ENCODE measurements around the gene ARHGAP10.
"Not testable (repeated sequence)": the region's sequence is repeated elsewhere in the genome, so short reads cannot be mapped to it uniquely, and the experiment has no call there.

Gene ARHGAP10

DNA sequence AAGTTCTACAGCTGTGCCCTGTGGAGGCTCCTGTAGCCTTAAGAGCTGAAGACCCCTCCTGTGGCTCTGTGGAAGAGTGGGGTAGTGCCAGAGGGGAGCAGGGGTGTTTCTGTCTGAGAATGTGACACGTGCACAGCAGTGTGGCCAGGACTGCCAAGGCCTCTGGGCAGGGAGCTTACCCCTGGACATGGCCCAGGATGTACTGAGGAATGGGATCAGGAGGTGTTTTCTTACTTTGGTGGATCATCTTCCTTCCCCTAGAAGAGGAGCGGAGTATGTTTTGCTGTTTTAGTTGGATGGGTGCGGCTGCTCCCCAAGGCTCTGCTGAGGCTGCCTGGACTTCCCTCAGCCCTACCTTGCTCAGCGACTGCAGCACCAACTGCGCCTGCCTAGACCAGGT, 342.6 kb downstream of the ARHGAP10 start:
- no peak for DNase-seq

DNA sequence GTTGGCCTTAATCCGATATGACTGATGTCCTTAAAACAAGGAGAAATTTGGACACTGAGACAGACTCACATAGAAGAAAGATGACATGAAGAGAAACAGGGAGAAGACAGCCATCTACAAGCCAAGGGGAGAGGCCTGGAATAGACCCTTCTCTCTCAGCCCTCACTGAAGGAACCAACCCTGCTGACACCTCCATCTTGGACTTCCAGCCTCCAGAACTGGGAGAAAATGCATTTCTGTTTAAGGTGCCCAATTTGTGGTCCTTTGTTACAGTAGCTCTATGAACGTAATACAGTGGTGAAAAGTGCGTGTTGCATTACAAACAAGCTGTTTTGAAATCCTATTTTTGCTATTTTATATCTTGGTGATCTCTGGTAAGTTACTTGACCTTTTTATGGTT, 343.6 kb downstream of the ARHGAP10 start:
- no peak for DNase-seq

DNA sequence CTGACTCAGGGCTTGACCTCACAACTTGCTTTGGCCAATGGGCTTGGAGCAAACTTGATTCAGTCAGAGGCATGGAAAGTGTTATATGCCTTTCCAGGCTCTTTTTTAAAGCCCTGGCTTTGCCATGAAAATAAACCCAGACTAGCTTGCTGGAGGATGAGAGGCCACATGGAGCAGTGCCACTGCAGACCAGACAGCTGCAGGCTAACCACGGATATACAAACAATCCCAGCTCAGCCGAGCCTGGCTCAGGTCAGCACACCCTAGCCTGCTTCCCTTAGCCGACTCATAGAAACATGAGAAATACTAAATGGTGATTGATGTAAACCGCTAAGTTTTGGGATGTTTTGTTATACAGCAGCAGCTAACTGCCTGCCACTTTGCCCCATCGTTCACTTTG, 345.1 kb downstream of the ARHGAP10 start:
- no peak for DNase-seq

DNA sequence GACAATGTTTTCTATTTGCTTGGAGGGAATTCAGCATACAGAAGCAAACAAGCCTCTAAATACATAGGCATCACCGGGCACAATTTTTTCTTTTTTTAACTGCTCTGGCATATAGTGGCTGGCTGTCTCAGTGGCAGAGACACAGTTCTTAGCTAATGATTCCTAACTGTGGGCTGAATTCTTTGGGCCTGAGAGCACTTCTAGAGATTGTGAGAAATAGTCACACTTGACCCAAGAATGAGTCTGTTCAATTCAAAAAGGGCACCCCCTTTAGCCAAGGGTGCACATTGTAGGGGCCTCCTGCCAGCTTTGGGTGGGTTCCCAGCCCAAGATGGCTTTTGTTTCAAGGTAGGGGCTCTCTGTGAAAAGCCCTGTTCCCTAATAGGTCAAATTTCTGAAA, 345.7 kb downstream of the ARHGAP10 start:
- no peak for DNase-seq

DNA sequence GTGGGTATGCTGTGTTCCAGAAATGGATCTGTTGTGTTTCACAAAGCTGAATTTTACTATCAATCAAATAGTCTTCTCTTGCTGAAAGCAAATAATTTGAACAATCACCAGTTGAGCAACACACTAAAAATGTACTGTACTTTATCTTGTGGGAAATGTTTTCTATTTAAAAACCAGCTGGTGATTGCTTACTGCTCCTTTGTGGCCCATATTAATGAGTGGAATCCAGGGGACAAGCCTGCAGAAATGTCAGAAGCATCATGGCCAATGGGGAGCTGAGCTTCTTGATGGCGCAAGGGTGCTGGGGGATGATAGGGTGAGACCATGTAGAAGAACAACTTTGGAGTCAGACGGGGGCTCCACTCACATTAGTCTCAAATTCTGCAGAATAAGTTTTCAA, 346.2 kb downstream of the ARHGAP10 start:
- DNase-seq: no peak

DNA sequence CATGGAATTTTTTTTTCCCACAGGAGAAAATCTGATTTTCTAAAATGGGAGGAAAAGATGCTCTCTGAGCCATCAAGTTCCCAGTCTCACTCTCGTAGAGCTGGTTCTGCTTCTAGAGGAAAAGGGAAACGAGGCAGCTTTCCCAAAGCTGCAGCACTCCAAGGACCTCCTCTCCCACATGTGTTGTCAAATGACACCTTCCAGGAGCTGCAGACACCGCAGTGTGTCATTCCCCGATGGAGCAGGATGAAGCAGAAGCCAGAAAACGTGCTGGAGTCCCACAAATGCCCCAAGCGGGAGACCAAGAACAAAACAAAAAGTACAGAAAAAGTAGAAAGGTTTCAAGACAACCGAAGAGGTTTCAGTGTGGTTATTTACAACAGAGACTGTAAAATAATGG, 348.1 kb downstream of the ARHGAP10 start:
- DNase-seq: no peak

DNA sequence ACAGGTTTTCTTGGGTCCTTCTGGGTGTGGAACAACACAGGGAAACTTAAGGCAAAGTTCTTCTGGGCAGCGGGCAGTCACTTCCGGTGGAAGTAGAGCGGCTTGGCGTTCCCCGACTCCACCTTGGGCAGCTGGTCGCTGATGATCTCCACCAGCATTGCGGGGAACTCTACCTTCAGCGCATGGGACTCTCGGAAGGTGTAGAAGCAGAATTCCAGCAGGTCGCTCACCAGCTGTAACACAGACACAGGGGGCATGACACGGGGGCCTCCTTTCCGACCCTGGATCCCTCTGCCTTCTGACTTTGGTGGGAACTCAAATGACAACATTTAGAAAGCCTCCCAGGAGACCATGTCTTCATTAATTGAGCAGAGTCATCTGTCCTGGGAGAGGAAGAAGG, 349.4 kb downstream of the ARHGAP10 start:
- DNase-seq: no peak

DNA sequence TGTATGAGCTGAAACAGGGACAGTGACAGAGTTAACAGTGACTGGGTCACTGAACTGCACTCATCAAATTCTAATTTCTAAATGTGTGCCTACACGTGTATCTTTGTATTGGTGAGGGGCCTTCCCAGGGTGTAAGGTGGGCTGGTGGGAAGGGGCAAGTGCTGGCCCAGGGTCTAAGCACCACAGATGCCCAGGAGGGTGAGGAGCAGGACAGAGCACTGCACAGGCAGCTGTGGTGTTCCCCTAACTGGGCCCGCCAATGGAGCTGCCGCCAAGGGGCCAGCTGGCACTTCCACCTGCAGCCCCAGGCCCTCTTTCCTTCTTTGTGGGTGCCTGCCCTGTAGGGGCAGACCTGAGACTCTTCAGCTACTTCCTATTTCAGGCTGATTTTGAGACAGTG, 349.9 kb downstream of the ARHGAP10 start:
- DNase-seq: no peak

DNA sequence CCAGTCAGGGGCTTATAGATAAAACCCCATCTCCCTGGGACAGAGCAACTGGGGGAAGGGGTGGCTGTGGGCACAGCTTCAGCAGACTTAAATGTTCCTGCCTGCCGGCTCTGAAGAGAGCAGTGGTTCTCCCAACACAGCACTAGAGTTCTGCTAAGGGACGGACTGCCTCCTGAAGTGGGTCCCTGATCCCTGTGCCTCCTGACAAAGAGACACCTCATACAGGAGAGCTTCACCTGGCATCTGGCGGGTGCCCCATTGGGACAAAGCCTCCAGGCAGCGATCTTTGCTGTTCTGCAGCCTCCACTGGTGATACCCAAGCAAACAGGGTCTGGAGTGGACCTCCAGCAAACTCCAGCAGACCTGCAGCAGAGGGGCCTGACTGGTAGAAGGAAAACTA, 351.2 kb downstream of the ARHGAP10 start:
- DNase-seq: not testable (repeated sequence)

DNA sequence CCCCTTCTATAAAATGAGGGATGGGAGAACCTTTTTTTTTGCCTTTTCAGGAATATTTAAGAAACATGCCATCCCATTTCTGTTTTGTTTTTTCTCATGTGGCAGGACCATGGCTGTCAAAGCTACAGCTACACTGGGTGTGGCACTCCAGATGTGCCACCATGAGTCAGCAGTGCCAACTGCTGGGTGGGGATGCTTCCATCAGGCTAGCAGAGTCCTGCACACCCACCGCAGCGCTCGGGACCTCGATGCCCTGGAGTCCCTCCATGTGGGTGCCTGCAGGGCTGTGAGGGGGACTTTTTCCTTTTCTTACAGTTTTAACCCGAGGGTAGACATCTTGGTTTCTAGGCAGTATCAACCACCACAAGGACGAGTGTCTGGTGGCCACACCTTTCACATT, 357.7 kb downstream of the ARHGAP10 start:
- DNase-seq: no peak

DNA sequence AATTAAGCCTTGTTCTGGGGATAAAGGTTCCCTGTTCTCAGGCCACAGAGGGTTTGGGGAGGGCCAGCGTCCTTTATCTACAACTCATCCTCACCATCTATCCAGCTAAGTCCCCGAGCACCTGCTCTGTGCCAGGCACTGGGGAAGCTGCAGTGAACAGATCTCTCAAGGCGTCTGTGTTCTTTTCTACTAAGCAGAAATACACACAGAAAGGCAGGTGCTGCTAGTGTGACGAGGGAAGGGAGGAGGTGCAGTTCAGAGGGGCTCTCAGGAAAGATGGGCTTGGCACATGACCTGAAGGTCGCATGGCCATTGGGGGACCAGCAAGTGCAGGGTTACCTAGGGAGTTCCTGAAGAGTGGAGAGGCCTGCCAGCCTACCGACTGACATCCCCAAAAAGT, 358.1 kb downstream of the ARHGAP10 start:
- DNase-seq: no peak

DNA sequence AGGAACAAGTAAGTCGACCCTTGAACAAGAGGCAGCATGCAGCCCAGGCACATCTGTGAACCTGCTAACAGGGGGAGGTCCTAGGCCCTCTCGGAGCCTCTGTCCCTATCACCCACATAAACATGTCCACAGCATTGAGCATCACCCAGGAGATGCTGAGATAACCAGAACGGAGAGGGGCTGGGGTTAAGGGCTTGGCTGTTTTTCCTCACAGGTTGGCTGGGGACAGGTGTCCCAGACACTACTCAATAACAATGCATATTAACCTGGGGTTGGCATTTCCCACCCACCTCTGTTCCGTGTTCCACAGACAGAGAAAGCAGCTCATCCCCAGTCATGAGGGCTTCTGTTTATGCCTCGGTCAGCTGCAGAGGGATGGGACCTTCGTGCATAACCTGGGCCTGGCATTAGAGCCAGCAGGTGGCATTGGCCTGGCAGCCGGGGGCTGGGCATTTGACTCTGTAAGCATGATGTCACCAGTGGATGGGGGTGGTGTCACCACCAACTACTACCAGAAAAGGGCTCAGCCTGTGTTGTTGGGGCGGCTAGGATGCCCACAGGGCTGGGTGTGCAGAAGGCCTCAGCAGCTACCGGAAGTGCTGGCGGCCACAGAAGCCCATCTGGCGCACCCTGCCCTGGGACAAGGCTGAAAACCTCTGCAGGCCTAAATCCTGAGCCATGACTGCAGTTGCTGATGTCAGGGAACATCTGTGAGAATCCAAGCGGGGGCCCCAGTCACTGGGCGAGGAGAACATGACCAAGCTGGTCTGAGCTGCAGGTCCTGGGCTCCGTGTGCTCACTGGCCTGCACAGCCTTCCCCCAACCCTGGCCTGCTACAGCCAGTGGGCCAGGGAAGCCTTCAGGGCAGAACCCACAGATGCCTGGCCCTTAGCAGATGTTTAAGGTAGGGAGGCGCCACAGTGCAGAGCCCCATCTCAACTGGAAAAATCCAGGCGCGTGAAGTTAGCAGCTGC, 358.9 kb downstream of the ARHGAP10 start:
- no peak for DNase-seq

DNA sequence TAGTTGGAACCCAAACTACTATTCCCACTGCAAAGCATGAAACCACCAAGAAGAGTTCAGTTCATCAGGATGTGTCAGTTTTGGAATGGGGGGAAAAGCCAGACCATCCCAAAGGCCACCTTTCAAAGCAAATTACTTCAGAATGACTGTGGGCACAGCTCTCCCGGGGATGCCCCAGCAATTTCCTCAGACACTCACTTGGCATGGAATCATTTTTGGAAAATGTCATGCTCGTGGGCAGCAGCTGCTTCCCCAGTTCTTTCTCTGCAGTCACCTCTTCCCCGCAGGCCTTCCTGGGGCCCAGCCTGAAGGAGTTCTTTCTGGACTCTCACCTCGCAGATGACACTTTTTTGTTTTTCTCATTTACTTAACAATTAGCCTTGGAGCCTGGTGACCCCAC, 360.0 kb downstream of the ARHGAP10 start:
- DNase-seq: no peak

DNA sequence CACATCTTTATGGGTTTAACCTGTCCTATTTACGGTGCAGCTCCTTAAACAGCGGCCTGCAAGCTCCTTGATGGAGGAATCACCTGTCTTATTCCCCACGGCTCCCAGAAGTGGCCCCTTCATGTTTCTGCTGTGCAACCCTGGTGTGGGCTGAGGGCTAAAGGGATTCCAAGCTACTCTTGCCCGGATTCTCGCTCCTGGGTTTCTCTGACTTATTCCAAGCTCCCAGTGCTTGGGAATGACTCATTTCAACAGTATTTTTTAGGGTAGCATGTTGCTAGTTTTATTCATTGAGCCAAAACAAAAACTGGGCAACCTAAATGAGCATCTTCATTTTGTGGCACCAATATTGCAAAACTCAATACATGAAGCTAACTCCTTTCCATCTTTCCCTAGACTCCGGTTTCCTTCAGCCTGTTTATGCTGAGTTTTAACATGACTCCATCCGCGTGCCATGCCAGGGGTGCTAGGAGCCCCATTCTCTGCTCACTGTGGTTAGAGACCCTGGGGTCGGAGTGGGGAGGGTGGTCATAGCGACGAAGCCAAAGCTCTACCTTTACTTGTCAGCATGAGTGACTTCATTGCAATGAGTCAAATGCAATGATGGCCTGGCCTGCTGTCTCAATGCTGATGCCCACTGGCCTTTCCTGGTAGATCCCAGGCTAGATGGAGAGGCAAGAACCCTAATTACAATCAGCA, 360.6 kb downstream of the ARHGAP10 start:
- DNase-seq: no peak

DNA sequence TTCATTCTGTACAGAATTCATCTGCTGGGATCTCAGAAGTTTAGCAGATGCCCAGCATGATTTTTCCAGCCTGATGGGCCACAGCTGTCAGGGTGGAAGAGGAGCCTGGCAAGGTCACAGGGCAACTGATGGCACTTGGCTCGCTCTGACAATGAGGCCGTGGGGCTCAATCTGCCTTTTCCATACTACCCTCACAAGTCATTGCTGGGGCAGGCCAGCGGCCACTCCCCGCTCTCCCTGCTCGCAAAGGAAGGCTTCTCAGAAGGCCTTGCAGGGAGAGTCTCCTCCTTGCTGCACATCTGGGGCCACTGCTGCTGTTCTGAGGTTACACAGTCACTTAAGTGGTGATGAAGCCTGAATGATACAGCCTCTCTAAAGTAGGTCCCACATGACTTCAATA, 361.2 kb downstream of the ARHGAP10 start:
- no peak for DNase-seq

DNA sequence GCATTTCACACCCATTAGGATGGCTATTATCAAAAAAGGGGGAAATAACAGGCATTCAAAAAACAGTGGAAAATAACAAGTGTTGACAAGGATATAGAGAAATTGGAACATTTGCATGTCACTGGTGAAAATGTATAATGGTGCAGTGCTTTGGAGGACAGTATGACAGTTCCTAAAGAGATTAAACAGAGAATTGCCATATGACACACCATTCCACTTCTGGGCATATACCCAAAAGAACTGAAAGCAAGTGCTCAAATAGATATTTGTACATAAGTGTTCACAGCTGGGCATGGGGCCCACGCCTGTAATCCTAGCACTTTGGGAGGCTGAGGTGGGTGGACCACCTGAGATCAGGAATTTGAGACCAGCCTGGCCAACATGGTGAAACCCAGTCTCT, 362.3 kb downstream of the ARHGAP10 start:
- DNase-seq: no peak

DNA sequence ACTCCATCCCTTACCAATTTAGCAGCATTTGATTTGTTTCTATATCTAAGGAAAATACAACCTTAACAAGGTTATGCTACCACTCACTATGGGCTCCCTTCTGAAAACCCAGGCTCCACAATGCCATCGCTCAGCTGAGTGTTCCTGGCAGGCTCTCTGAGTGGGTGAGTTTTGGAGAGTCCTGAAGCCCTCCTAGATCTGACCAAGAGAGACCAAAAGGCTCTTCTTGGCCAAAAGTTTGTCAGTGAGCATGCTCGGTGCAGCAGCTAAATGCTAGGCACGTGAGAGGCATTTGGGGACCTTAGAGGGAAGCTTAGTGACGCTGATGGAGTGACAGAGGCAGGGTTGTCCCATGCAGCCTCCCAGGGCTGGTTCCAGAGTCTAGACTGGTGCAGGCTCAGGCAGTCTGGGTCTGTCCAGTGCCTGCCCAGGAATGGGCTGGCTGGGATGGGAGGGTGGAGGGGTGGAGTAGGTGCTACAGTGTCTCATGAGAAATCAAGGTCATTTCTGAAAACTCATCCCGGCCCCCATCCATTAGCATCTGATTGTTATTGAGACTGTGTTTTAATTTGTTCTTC, 363.5 kb downstream of the ARHGAP10 start:
- DNase-seq: no peak

DNA sequence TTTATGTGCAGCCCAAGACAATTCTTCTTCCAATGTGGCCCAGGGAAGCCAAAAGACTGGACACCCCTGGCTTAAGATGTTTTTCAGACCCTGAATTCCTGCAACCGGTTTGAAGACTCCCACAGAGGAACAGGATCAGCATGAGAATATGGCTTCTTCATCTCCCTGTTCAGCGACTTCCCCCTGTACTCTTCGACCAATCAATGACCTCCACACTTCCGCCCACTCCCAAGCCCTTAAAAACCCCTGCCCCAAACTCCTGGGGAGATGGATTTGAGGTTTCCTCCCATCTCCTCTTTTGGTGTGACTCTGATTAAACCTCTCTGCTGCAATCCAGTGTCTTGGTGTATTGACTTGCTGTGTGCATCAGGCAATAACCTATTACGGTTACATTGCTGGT, 365.9 kb downstream of the ARHGAP10 start:
- DNase-seq: no peak

DNA sequence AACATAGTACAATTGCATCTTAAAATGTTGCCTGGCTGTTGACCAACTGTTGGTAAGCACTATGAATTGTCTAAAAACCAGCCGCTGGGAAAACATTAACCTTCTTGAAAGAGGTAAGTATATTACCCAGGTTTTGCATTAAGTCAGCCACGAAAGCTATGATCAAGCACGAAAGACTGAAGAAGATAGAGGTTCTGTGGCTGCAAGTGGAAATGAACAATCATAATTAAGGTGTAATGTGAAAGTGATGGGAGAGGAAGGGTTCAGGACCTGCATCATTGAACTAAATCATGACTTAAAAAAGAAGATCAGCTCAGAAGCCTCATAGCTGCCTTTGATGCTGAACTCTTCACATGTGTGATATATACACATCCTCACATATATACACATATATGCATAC, 369.3 kb downstream of the ARHGAP10 start:
- DNase-seq: no peak

DNA sequence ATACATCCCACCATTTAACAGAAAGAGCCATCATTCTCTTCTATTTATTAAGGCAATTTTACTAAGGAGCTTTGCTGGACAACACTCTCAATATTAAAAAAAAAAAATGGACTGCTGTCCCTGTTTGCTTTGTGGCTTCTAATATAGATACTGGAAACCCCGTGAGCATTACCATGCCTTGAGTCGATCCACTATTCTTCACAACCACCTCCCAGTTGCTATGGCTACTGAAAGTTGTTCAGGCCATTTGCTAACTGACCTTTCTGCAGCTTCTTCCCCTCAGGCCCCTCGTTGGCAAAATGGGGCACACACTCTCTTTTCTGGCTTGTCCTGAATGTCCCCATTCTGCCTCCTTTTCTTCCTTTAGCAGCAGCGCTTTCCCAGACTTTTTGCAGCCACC, 369.9 kb downstream of the ARHGAP10 start:
- DNase-seq: no peak

DNA sequence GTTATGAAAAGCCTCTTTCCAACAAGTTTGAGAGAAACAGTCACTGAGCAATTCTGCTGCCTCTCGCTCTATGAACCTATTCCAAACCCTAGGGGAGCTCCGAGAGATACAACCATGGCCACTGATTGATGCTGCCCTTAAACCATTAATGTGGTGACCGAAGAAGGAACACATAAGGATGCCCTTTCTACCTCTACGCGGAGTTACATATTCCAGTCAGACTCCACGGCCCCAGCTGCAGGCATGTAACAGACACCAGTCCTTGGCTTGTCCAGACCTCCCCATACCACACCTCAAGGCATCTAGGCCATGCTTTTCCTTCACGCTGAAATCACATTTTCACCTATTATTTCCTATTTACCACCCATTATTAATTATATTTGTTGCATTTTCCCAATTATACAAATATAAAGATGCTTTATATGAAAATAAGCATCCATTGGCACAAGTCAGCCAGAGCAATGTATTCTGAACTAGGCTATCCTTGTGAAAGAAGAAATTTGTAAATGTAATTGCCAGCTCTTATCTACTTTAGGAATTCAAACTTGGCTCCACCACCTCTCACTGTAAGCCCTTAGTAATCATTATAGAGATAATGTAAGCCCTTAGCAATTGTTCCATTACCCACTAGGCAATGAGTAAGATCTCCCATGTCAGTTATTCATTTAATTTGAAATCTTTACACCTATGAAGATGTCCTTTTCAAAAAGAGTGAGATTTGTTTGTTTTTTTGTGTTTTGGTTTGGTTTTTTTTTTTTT, 371.9 kb downstream of the ARHGAP10 start:
- no peak for DNase-seq

DNA sequence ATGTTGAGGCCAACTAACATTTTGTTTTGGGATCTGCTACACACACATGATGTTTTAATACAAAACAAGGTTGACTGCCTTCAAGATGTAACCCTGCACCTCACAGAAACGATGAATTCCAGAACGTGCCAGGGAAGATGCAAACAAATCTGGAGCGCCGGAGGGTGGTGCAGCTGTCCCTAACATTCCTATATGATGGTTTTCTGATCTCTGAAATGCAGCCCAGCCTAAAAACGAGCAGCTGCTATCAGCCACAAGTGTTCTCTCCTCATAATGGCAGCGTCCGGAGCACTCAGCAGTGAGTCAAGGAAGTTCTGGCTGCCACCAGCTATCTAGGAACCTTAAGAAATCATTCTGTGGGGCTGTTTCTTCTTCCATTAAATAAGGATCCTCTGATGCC, 376.9 kb downstream of the ARHGAP10 start:
- no peak for DNase-seq

DNA sequence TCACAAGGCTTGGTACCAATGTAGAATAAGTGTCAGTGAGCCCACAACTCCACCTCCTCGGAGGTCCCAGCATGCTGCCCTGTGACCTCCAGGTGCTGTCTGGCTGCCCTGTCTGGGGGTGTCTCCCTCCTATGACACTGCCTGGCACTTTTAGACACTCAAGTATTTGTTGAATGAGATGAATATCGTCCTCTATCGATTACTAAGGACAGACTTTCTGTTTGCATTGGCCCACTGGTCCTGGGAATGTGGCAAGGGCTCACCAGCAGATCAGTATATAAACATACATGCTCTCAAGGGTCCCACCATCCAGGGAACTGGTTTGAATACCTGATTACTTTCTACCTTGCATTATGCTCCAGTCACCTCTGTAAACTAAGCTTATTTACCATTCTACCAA, 377.3 kb downstream of the ARHGAP10 start:
- DNase-seq: no peak

Measured in T1000 (cell line).